GM12878 (cell line): ENCODE data around the gene PLXNA4.

Experiments
- CHD2 ChIP-seq: IDR thresholded peaks from 2 replicates; pipeline ENCODE4 v1.6.1; 2011; ENCODE audit warnings: low read depth, low read length, improper control_type of control experiment, borderline replicate concordance
- CTCF ChIP-seq, 3 experiments: IDR thresholded peaks in 2 of 3; conservative IDR thresholded peaks in 1 of 3; 2 replicates each; pipeline ENCODE4 v1.5.1; 2011; ENCODE audit warnings: low read depth in 3 of 3, low read length in 3 of 3, mild to moderate bottlenecking in 3 of 3, control low read depth in 2 of 3, moderate library complexity in 2 of 3, inconsistent platforms in 1 of 3, mixed read lengths in 1 of 3; ENCODE audit not compliant: control insufficient read depth in 2 of 3, insufficient read depth in 1 of 3; ENCODE audit errors: extremely low read depth in 1 of 3
- ESRRA ChIP-seq: IDR thresholded peaks from 2 replicates; pipeline ENCODE4 v1.6.1; 2012; ENCODE audit warnings: mild to moderate bottlenecking, low read length, improper control_type of control experiment

GRCh38 chr7:132418840-132419239 lies 157.4 kb downstream of the PLXNA4 start:
- TF ChIP-seq ESRRA (no peak), CHD2 (no peak), CTCF (IDR thresholded peaks at IDR 0.05 in 2 of 3, conservative IDR thresholded peaks at IDR 0.05 in 1 of 3; ENCODE audit: control insufficient read depth in 2 of 3, extremely low read depth in 1 of 3, insufficient read depth in 1 of 3, low read depth in 3 of 3, low read length in 3 of 3) (no peak)
